A549 (cell line): ENCODE measurements around the gene TCF12.

Experiments used
- CHD2 ChIP-seq: fragments of 150-350 bp; IDR thresholded peaks from 2 replicates; pipeline ENCODE4 v1.6.1; 2014; ENCODE audit warnings: low read length; ENCODE audit not compliant: partially characterized antibody
- CTCF ChIP-seq: fragments of >200 bp; sonication (Bioruptor Twin); formaldehyde crosslinking; IDR thresholded peaks from 3 replicates; pipeline ENCODE4 v1.5.1; 2016
- KDM1A ChIP-seq: fragments of 200-600 bp; sonication (generic); IDR thresholded peaks from 2 replicates; pipeline ENCODE4 v1.6.1; 2016; ENCODE audit warnings: low read depth, mild to moderate bottlenecking
- MYC ChIP-seq: IDR thresholded peaks from 2 replicates; pipeline ENCODE4 v1.6.1; 2012; ENCODE audit warnings: mild to moderate bottlenecking, inconsistent platforms, low read length, improper control_type of control experiment, borderline replicate concordance
- PHF8 ChIP-seq: fragments of 200-600 bp; sonication (generic); IDR thresholded peaks from 2 replicates; pipeline ENCODE4 v1.6.1; 2016; ENCODE audit warnings: low read depth, mild to moderate bottlenecking, antibody characterized with exemption, moderate library complexity, borderline replicate concordance
- POLR2A ChIP-seq: IDR thresholded peaks from 2 replicates; pipeline ENCODE4 v1.6.1; 2012; ENCODE audit warnings: mild to moderate bottlenecking, low read length
- RAD21 ChIP-seq, 2 experiments: fragments of >200 bp in 1 of 2; sonication (Bioruptor Twin) in 1 of 2; formaldehyde crosslinking in 1 of 2; IDR thresholded peaks in 1 of 2; conservative IDR thresholded peaks in 1 of 2; 2 replicates in 1 of 2; 3 replicates in 1 of 2; pipeline ENCODE4 v1.6.1; 2012 to 2018; ENCODE audit warnings: inconsistent platforms in 1 of 2
- RFX5 ChIP-seq: fragments of 450-650 bp; IDR thresholded peaks from 2 replicates; pipeline ENCODE4 v1.7.1; 2014; ENCODE audit warnings: antibody characterized with exemption, mild to moderate bottlenecking, moderate library complexity

GRCh38 chr15:57302640-57303257 is 384.3 kb downstream of the TCF12 start:
- TF ChIP-seq CTCF (no peak), PHF8 (no peak), RAD21 (conservative IDR thresholded peaks at IDR 0.05 in 1 of 2, IDR thresholded peaks at IDR 0.05 in 1 of 2) (no peak), RFX5 (no peak), POLR2A (no peak), CHD2 (no peak), MYC (no peak), KDM1A (no peak)
